Mesendoderm (in vitro differentiated cells): ENCODE results near the gene ENTPD1.

Experiments used
- DNase-seq: peaks from one replicate; pipeline ENCODE4 v3.0.0; 2013
- H2AK5ac ChIP-seq: 2 replicates; pipeline ENCODE4 v1.6.1; 2013; ENCODE audit warnings: low read length, inconsistent platforms
- H2BK120ac ChIP-seq: 2 replicates; pipeline ENCODE4 v1.6.1; 2013; ENCODE audit warnings: low read depth, mild to moderate bottlenecking, low read length, moderate library complexity, mixed read lengths
- H2BK15ac ChIP-seq: replicated peaks from 2 replicates; pipeline ENCODE4 v1.6.1; 2013; ENCODE audit warnings: low read depth, mild to moderate bottlenecking, moderate library complexity
- H2BK5ac ChIP-seq: 2 replicates; pipeline ENCODE4 v1.6.1; 2013; ENCODE audit warnings: low read length, inconsistent platforms
- H3K18ac ChIP-seq: 2 replicates; pipeline ENCODE4 v1.6.1; 2013; ENCODE audit warnings: mild to moderate bottlenecking, low read length, mixed read lengths
- H3K23ac ChIP-seq: one replicate; pipeline ENCODE4 v1.6.1; 2013; ENCODE audit warnings: low read length
- H3K27ac ChIP-seq: 2 replicates; pipeline ENCODE4 v1.5.1; 2013; ENCODE audit warnings: low read depth, mild to moderate bottlenecking, inconsistent platforms, low read length, moderate library complexity
- H3K27me3 ChIP-seq: 2 replicates; pipeline ENCODE4 v1.6.1; 2013; ENCODE audit warnings: low read length, control low read depth, mild to moderate bottlenecking, inconsistent platforms; ENCODE audit not compliant: insufficient read depth, poor library complexity
- H3K36me3 ChIP-seq: 2 replicates; pipeline ENCODE4 v1.6.1; 2013; ENCODE audit warnings: low read length, inconsistent platforms; ENCODE audit not compliant: control insufficient read depth, insufficient read depth
- H3K4ac ChIP-seq: one replicate; pipeline ENCODE4 v1.6.1; 2013; ENCODE audit warnings: low read depth, mild to moderate bottlenecking, low read length, moderate library complexity
- H3K4me1 ChIP-seq: 2 replicates; pipeline ENCODE4 v1.6.1; 2013; ENCODE audit warnings: low read depth, low read length, inconsistent platforms; ENCODE audit not compliant: control insufficient read depth
- H3K4me2 ChIP-seq: 2 replicates; pipeline ENCODE4 v1.6.1; 2013; ENCODE audit warnings: low read length
- H3K4me3 ChIP-seq: 2 replicates; pipeline ENCODE4 v1.5.1; 2013; ENCODE audit warnings: mild to moderate bottlenecking, low read length
- H3K56ac ChIP-seq: one replicate; pipeline ENCODE4 v1.6.1; 2013; ENCODE audit warnings: low read length
- H3K79me1 ChIP-seq: 2 replicates; pipeline ENCODE4 v1.6.1; 2013; ENCODE audit warnings: low read length, inconsistent platforms
- H3K79me2 ChIP-seq: 2 replicates; pipeline ENCODE4 v1.6.1; 2013; ENCODE audit warnings: mild to moderate bottlenecking, low read length; ENCODE audit not compliant: control insufficient read depth, insufficient read depth
- H3K9ac ChIP-seq: 2 replicates; pipeline ENCODE4 v1.6.1; 2013; ENCODE audit warnings: low read length, inconsistent platforms
- H4K5ac ChIP-seq: one replicate; pipeline ENCODE4 v1.6.1; 2013; ENCODE audit warnings: low read length
- H4K8ac ChIP-seq: one replicate; pipeline ENCODE4 v1.6.1; 2013; ENCODE audit warnings: low read depth, mild to moderate bottlenecking, control low read depth, low read length, moderate library complexity
- whole genome bisulfite sequencing: extraction: QIAGEN DNeasy Blood & Tissue Kit; methylation state at CpG from one replicate; pipeline ENCODE4 v1.1.7; 2013; ENCODE audit warnings: low lambda C conversion rate, missing lambda C conversion rate; ENCODE audit not compliant: insufficient coverage; ENCODE audit errors: extremely low coverage; 5-methylcytosine and 5-hydroxymethylcytosine counted together

ENTPD1 gene

GRCh38 chr10:95784279-95784913 is 28.4 kb downstream of the ENTPD1 start:
- no peak overlapping the region for H2AK5ac ChIP-seq
- no peak overlapping the region for H3K4ac ChIP-seq
- no peaks in the 10 kb centered on the region for H3K27me3 ChIP-seq
- WGBS, result no CpG with 5 or more reads among the region's 3 CpGs
- H3K4me1 ChIP-seq, result no peaks in the 10 kb centered on the region
- H3K56ac ChIP-seq, result no peak overlapping the region
- no peak overlapping the region for H2BK5ac ChIP-seq
- no peak overlapping the region for H3K27ac ChIP-seq
- DNase-seq, result no peak
- no peak overlapping the region for H2BK120ac ChIP-seq
- no peak overlapping the region for H3K23ac ChIP-seq
- no peak overlapping the region for H3K18ac ChIP-seq
- no peaks in the 10 kb centered on the region for H3K36me3 ChIP-seq
- H3K79me2 ChIP-seq, result no peaks in the 10 kb centered on the region
- no peak overlapping the region for H2BK15ac ChIP-seq
- H4K5ac ChIP-seq, result no peak overlapping the region
- no peaks in the 10 kb centered on the region for H3K79me1 ChIP-seq
- H3K4me2 ChIP-seq, result no peak overlapping the region
- H3K4me3 ChIP-seq, result no peak overlapping the region
- no peak overlapping the region for H3K9ac ChIP-seq
- no peak overlapping the region for H4K8ac ChIP-seq

- Histone ChIP-seq H3K36me3 (no peaks in the 10 kb centered on the region), H3K4me1 (no peaks in the 10 kb centered on the region), H3K79me2 (no peaks in the 10 kb centered on the region), H2BK5ac (no peak overlapping the region), H2AK5ac (no peak overlapping the region), H3K27ac (no peak overlapping the region), H2BK15ac (no peak overlapping the region), H4K5ac (no peak overlapping the region), H2BK120ac (no peak overlapping the region), H3K23ac (no peak overlapping the region), H3K4ac (no peak overlapping the region), H3K4me3 (no peak overlapping the region), H3K56ac (no peak overlapping the region), H3K79me1 (no peaks in the 10 kb centered on the region), H3K27me3 (no peaks in the 10 kb centered on the region), H3K18ac (no peak overlapping the region), H3K9ac (no peak overlapping the region), H4K8ac (no peak overlapping the region), H3K4me2 (no peak overlapping the region)
- DNase-seq, result no peak
- no CpG with 5 or more reads among the region's 1 CpG for WGBS
Measured at GRCh38 chr10:95785317-95785716, 29.4 kb downstream of the ENTPD1 start.

- no peak overlapping the region for H3K18ac ChIP-seq
- no peak overlapping the region for H3K9ac ChIP-seq
- WGBS, result no CpG with 5 or more reads among the region's 5 CpGs
- no peaks in the 10 kb centered on the region for H3K79me1 ChIP-seq
- no peak overlapping the region for H2BK120ac ChIP-seq
- H2AK5ac ChIP-seq, result no peak overlapping the region
- H2BK15ac ChIP-seq, result no peak overlapping the region
- no peaks in the 10 kb centered on the region for H3K36me3 ChIP-seq
- H3K4ac ChIP-seq, result no peak overlapping the region
- no peak overlapping the region for H3K23ac ChIP-seq
- H3K4me2 ChIP-seq, result no peak overlapping the region
- H4K5ac ChIP-seq, result no peak overlapping the region
- H3K4me1 ChIP-seq, result no peaks in the 10 kb centered on the region
- peak; percentile 13 for DNase-seq
- H2BK5ac ChIP-seq, result no peak overlapping the region
- H3K79me2 ChIP-seq, result no peaks in the 10 kb centered on the region
- no peak overlapping the region for H4K8ac ChIP-seq
- no peaks in the 10 kb centered on the region for H3K27me3 ChIP-seq
- H3K56ac ChIP-seq, result no peak overlapping the region
- no peak overlapping the region for H3K4me3 ChIP-seq
- H3K27ac ChIP-seq, result no peak overlapping the region
Measured at GRCh38 chr10:95785942-95786669, 30.1 kb downstream of the ENTPD1 start.

GRCh38 chr10:95787447-95787846 is 31.5 kb downstream of the ENTPD1 start:
- H3K4ac ChIP-seq, result no peak overlapping the region
- no peak overlapping the region for H3K27ac ChIP-seq
- no peak overlapping the region for H2BK15ac ChIP-seq
- H4K5ac ChIP-seq, result no peak overlapping the region
- no peak overlapping the region for H3K9ac ChIP-seq
- H2BK120ac ChIP-seq, result no peak overlapping the region
- WGBS, result no CpG with 5 or more reads among the region's 1 CpG
- H2AK5ac ChIP-seq, result no peak overlapping the region
- no peaks in the 10 kb centered on the region for H3K79me1 ChIP-seq
- H3K56ac ChIP-seq, result no peak overlapping the region
- H3K27me3 ChIP-seq, result no peaks in the 10 kb centered on the region
- no peak for DNase-seq
- no peak overlapping the region for H4K8ac ChIP-seq
- no peak overlapping the region for H3K4me3 ChIP-seq
- no peaks in the 10 kb centered on the region for H3K4me1 ChIP-seq
- no peak overlapping the region for H2BK5ac ChIP-seq
- H3K79me2 ChIP-seq, result no peaks in the 10 kb centered on the region
- no peaks in the 10 kb centered on the region for H3K36me3 ChIP-seq
- H3K23ac ChIP-seq, result no peak overlapping the region
- H3K4me2 ChIP-seq, result no peak overlapping the region
- no peak overlapping the region for H3K18ac ChIP-seq

GRCh38 chr10:95788830-95789229 is 32.9 kb downstream of the ENTPD1 start:
- Histone ChIP-seq H3K18ac (no peak overlapping the region), H3K27me3 (no peaks in the 10 kb centered on the region), H3K23ac (no peak overlapping the region), H3K79me2 (no peaks in the 10 kb centered on the region), H3K79me1 (no peaks in the 10 kb centered on the region), H3K4me3 (no peak overlapping the region), H3K4me1 (peaks cover 2% of the 10 kb centered on the region), H3K4ac (no peak overlapping the region), H3K56ac (no peak overlapping the region), H4K5ac (no peak overlapping the region), H2AK5ac (no peak overlapping the region), H3K9ac (no peak overlapping the region), H2BK120ac (no peak overlapping the region), H3K4me2 (no peak overlapping the region), H4K8ac (no peak overlapping the region), H3K27ac (no peak overlapping the region), H2BK15ac (no peak overlapping the region), H2BK5ac (no peak overlapping the region), H3K36me3 (no peaks in the 10 kb centered on the region)
- WGBS, result no CpG with 5 or more reads among the region's 2 CpGs
- DNase-seq, result no peak
